IMR-90 (cell line): Measurements from ENCODE around the gene USP30. TPM values are rescaled to one million over a fixed set of nuclear protein-coding genes. Genes with fewer than 3 reads are reported as not detected.

ENCODE experiments used
- ATAC-seq: fragments of 200-7000 bp; cut with Tn5 transposase; 2 replicates; pipeline ENCODE4 v1.9.1; 2020; ENCODE audit warnings: low read depth, mild to moderate bottlenecking, moderate library complexity
- BruUV-seq: library from RNA; stranded (reverse); fragments of 400-500 nt; replicated peaks from 2 replicates; lab custom pipeline; 2021; lab: Mats Ljungman, UMichigan
- CTCF ChIA-PET: fragments of 300-600 bp; formaldehyde crosslinking; extraction: SDS; loops from one replicate; lab custom pipeline; 2021; ENCODE audit warnings: antibody characterized with exemption; lab: Yijun Ruan, JAX
- POLR2A ChIA-PET: fragments of 300-600 bp; sonication (Branson Sonifier 250); formaldehyde crosslinking; loops from one replicate; lab custom pipeline; 2022; ENCODE audit warnings: antibody characterized with exemption; ENCODE audit not compliant: unreplicated experiment; lab: Charles Lee
- DNase-seq: peaks from one replicate; pipeline ENCODE4 v3.0.0; 2013
- H2AFZ ChIP-seq: replicated peaks from 2 replicates; pipeline ENCODE3; 2013; ENCODE audit warnings: low read length, mild to moderate bottlenecking; ENCODE audit not compliant: poor library complexity
- H2AK5ac ChIP-seq: 2 replicates; pipeline ENCODE4 v1.6.1; 2013; ENCODE audit warnings: low read depth, low read length, inconsistent platforms
- H2AK9ac ChIP-seq: replicated peaks from 2 replicates; pipeline ENCODE3; 2013; ENCODE audit warnings: mild to moderate bottlenecking, low read depth, low read length, moderate library complexity; ENCODE audit not compliant: poor library complexity
- H2BK120ac ChIP-seq: 2 replicates; pipeline ENCODE4 v1.6.1; 2013; ENCODE audit warnings: low read depth, low read length, inconsistent platforms
- H2BK15ac ChIP-seq: 3 replicates; pipeline ENCODE4 v1.6.1; 2013; ENCODE audit warnings: low read depth, low read length, inconsistent platforms
- H2BK20ac ChIP-seq: 2 replicates; pipeline ENCODE4 v1.6.1; 2013; ENCODE audit warnings: low read depth, mild to moderate bottlenecking, inconsistent platforms, low read length, moderate library complexity
- H2BK5ac ChIP-seq: 2 replicates; pipeline ENCODE4 v1.6.1; 2013; ENCODE audit warnings: mild to moderate bottlenecking, low read depth, low read length, inconsistent platforms; ENCODE audit not compliant: poor library complexity, severe bottlenecking
- H3K14ac ChIP-seq: replicated peaks from 2 replicates; pipeline ENCODE4 v1.6.1; 2013; ENCODE audit warnings: low read depth, low read length, inconsistent platforms
- H3K18ac ChIP-seq: 2 replicates; pipeline ENCODE4 v1.6.1; 2013; ENCODE audit warnings: low read depth, low read length, control low read depth
- H3K23ac ChIP-seq: 2 replicates; pipeline ENCODE4 v1.6.1; 2013; ENCODE audit warnings: low read depth, low read length, inconsistent platforms
- H3K27ac ChIP-seq: 2 replicates; pipeline ENCODE4 v1.5.1; 2013; ENCODE audit warnings: mild to moderate bottlenecking, control low read depth, low read length; ENCODE audit not compliant: insufficient read depth
- H3K27me3 ChIP-seq: 2 replicates; pipeline ENCODE4 v1.6.1; 2013; ENCODE audit warnings: low read length; ENCODE audit not compliant: control insufficient read depth, insufficient read depth
- H3K36me3 ChIP-seq: 2 replicates; pipeline ENCODE4 v1.6.1; 2013; ENCODE audit warnings: low read length, mixed read lengths; ENCODE audit not compliant: control insufficient read depth, insufficient read depth
- H3K4ac ChIP-seq: 2 replicates; pipeline ENCODE4 v1.6.1; 2013; ENCODE audit warnings: low read depth, low read length, inconsistent platforms
- H3K4me1 ChIP-seq: 2 replicates; pipeline ENCODE4 v1.6.1; 2013; ENCODE audit warnings: low read length, mixed read lengths; ENCODE audit not compliant: control insufficient read depth, insufficient read depth
- H3K4me2 ChIP-seq: 2 replicates; pipeline ENCODE4 v1.6.1; 2013; ENCODE audit warnings: low read depth, mild to moderate bottlenecking, control low read depth, low read length, moderate library complexity
- H3K4me3 ChIP-seq: 2 replicates; pipeline ENCODE4 v1.5.1; 2013; ENCODE audit warnings: low read depth, mild to moderate bottlenecking, control low read depth, low read length, moderate library complexity; ENCODE audit not compliant: insufficient read depth
- H3K56ac ChIP-seq: 2 replicates; pipeline ENCODE4 v1.6.1; 2013; ENCODE audit warnings: low read length, inconsistent platforms; ENCODE audit not compliant: insufficient read depth; ENCODE audit errors: extremely low read depth
- H3K79me1 ChIP-seq, 2 experiments: 2 replicates each; pipeline ENCODE4 v1.6.1; 2013; ENCODE audit warnings: low read length in 2 of 2, inconsistent platforms in 1 of 2, low read depth in 1 of 2
- H3K9ac ChIP-seq: 2 replicates; pipeline ENCODE4 v1.6.1; 2013; ENCODE audit warnings: low read depth, low read length, control low read depth
- H3K9me1 ChIP-seq: 2 replicates; pipeline ENCODE4 v1.6.1; 2013; ENCODE audit warnings: low read length, inconsistent platforms; ENCODE audit not compliant: insufficient read depth
- H3K9me3 ChIP-seq: 2 replicates; pipeline ENCODE4 v1.6.1; 2013; ENCODE audit warnings: low read length; ENCODE audit not compliant: control insufficient read depth, insufficient read depth
- H4K20me1 ChIP-seq: 2 replicates; pipeline ENCODE4 v1.6.1; 2013; ENCODE audit warnings: low read length, inconsistent platforms; ENCODE audit not compliant: insufficient read depth
- H4K5ac ChIP-seq: 2 replicates; pipeline ENCODE4 v1.6.1; 2013; ENCODE audit warnings: mild to moderate bottlenecking, low read depth, low read length, control low read depth
- H4K8ac ChIP-seq, 2 experiments: 2 replicates each; pipeline ENCODE4 v1.6.1; 2013; ENCODE audit warnings: low read depth in 2 of 2, low read length in 2 of 2, control low read depth in 1 of 2, inconsistent platforms in 1 of 2
- H4K91ac ChIP-seq: 2 replicates; pipeline ENCODE4 v1.6.1; 2013; ENCODE audit warnings: low read depth, low read length, inconsistent platforms; ENCODE audit not compliant: insufficient read depth
- BHLHE40 ChIP-seq: fragments of 150-350 bp; IDR thresholded peaks from 2 replicates; pipeline ENCODE4 v1.6.1; 2016; ENCODE audit warnings: mild to moderate bottlenecking, low read depth, low read length
- CEBPB ChIP-seq: IDR thresholded peaks from 2 replicates; pipeline ENCODE4 v1.6.1; 2012; ENCODE audit warnings: low read depth, low read length, improper control_type of control experiment
- CHD1 ChIP-seq: IDR thresholded peaks from 2 replicates; pipeline ENCODE4 v1.6.1; 2012; ENCODE audit warnings: low read depth, low read length, improper control_type of control experiment
- ELK1 ChIP-seq: fragments of 150-350 bp; IDR thresholded peaks from 2 replicates; pipeline ENCODE4 v1.6.1; 2016; ENCODE audit warnings: low read depth, mild to moderate bottlenecking, low read length, moderate library complexity, borderline replicate concordance
- FOS ChIP-seq: fragments of 150-350 bp; IDR thresholded peaks from 2 replicates; pipeline ENCODE4 v1.6.1; 2016; ENCODE audit warnings: low read depth, low read length
- MAFK ChIP-seq: IDR thresholded peaks from 2 replicates; pipeline ENCODE4 v1.6.1; 2012; ENCODE audit warnings: low read depth, low read length, improper control_type of control experiment
- MAZ ChIP-seq: IDR thresholded peaks from 2 replicates; pipeline ENCODE4 v1.6.1; 2012; ENCODE audit warnings: low read depth, mild to moderate bottlenecking, low read length, improper control_type of control experiment, moderate library complexity, borderline replicate concordance
- NFE2L2 ChIP-seq: fragments of 150-350 bp; IDR thresholded peaks from 2 replicates; pipeline ENCODE4 v1.6.1; 2016; ENCODE audit warnings: low read depth, mild to moderate bottlenecking, low read length
- POLR2A ChIP-seq: IDR thresholded peaks from 2 replicates; pipeline ENCODE4 v1.6.1; 2012; ENCODE audit warnings: mild to moderate bottlenecking, low read depth, low read length
- RAD21 ChIP-seq: IDR thresholded peaks from 2 replicates; pipeline ENCODE4 v1.6.1; 2012; ENCODE audit warnings: low read length, improper control_type of control experiment
- RCOR1 ChIP-seq: IDR thresholded peaks from 2 replicates; pipeline ENCODE4 v1.6.1; 2012; ENCODE audit warnings: mild to moderate bottlenecking, low read length, improper control_type of control experiment; ENCODE audit not compliant: insufficient replicate concordance
- RFX5 ChIP-seq: IDR thresholded peaks from 2 replicates; pipeline ENCODE4 v1.8.0; 2012; ENCODE audit warnings: low read depth, mild to moderate bottlenecking, low read length, moderate library complexity
- SMC3 ChIP-seq: fragments of 150-350 bp; IDR thresholded peaks from 2 replicates; pipeline ENCODE4 v1.6.1; 2016; ENCODE audit warnings: low read depth, mild to moderate bottlenecking, antibody characterized with exemption, low read length, moderate library complexity
- USF2 ChIP-seq: fragments of 150-350 bp; IDR thresholded peaks from 2 replicates; pipeline ENCODE4 v1.6.1; 2017; ENCODE audit warnings: mild to moderate bottlenecking, antibody characterized with exemption, low read length, low read depth
- WGBS, 2 experiments: methylation state at CpG; one replicate each; pipeline versions ENCODE4 v1.1.5 to v1.1.7; 2013; ENCODE audit warnings: missing lambda C conversion rate in 2 of 2; ENCODE audit not compliant: insufficient read length in 1 of 2; ENCODE audit errors: extremely low coverage in 2 of 2; 5-methylcytosine and 5-hydroxymethylcytosine counted together
- dilution Hi-C: fragments of 300-500 bp; cut with HindIII; formaldehyde crosslinking; loops from one replicate; pipeline ENCODE4 v1.14.3; 2018; ENCODE audit warnings: low sequenced_read_pairs; ENCODE audit not compliant: unreplicated experiment
- in situ Hi-C: fragments of 300-500 bp; cut with MboI; formaldehyde crosslinking; loops from 3 replicates; pipeline ENCODE4 v1.14.3; 2019; ENCODE audit warnings: low sequenced_read_pairs, inconsistent platforms, mixed read lengths
- intact Hi-C: fragments of 100-400 bp; cut with micrococcal nuclease; formaldehyde crosslinking; loops from 2 replicates; pipeline ENCODE4 v1.10.0; 2022
- polyA plus RNA-seq, 3 experiments: library from polyadenylated mRNA; depleted of rRNA; stranded (reverse); fragments of >200 nt; gene quantifications; 2 replicates each; pipeline ENCODE4 v1.2.3, GENCODE V29; 2012; ENCODE audit warnings: low replicate concordance in 1 of 3
- total RNA-seq: library from RNA; depleted of rRNA; stranded (reverse); fragments of >200 nt; gene quantifications from 2 replicates; pipeline ENCODE4 v1.2.3, GENCODE V29; 2012

The USP30 gene
- total and polyA plus RNA-seq, 2 of the 4 experiments (the other 2 are of a cell fraction) = 10.4 to 11.2 TPM

- TF ChIP-seq MAFK (no peak), RAD21 (peak; percentile 96), USF2 (peak; percentile 59; the same call in 1 of the 2 replicates)
Measured at GRCh38 chr12:109093022-109093918, 40.9 kb downstream of the USP30 start, which contains the start of gene ALKBH2 (continued).

- H4K8ac ChIP-seq = peak overlapping the region; percentile 6 to 64; a peak in 2 of 4 replicates
- no peak overlapping the region for H2BK5ac ChIP-seq
- H3K4me1 ChIP-seq = peaks cover 3% of the 10 kb centered on the region
- dilution Hi-C loops = no loop called here
- peak overlapping the region; percentile 50; the same call in 1 of the 2 replicates for H3K27ac ChIP-seq
- ATAC-seq = no peak
- H3K36me3 ChIP-seq = peaks cover 8% of the 10 kb centered on the region
- WGBS, 2 experiments = 0% methylated on average over 3 of the region's 11 CpGs; no CpG with 5 or more reads in 1 of the 2 experiments
- ChIA-PET CTCF (no interaction called here), POLR2A (no interaction called here)
- no peak overlapping the region for H2AK9ac ChIP-seq
- no peak overlapping the region for H4K5ac ChIP-seq
- no peak for DNase-seq
- no peak overlapping the region for H3K23ac ChIP-seq
- H3K4me3 ChIP-seq = peak overlapping the region; percentile 39
- H3K18ac ChIP-seq = no peak overlapping the region
- peaks cover 24 to 42% of the 10 kb centered on the region in 2 experiments for H3K79me1 ChIP-seq
- TF ChIP-seq RCOR1 = no peak
- no peak for TF ChIP-seq MAFK
- no peak for TF ChIP-seq ELK1
- no peak for TF ChIP-seq CHD1
- TF ChIP-seq FOS = no peak
- TF ChIP-seq NFE2L2 = no peak
- TF ChIP-seq SMC3 = no peak
- no peak for TF ChIP-seq MAZ
- no peak for TF ChIP-seq BHLHE40
- no peak for TF ChIP-seq CEBPB
- TF ChIP-seq RFX5 = no peak
- TF ChIP-seq POLR2A = no peak
- TF ChIP-seq RAD21 = no peak
- 0 out of 2 replicates have a peak overlapping the region, but pooled peaks have one; percentile 19 for H4K91ac ChIP-seq
- H2AK5ac ChIP-seq = no peak overlapping the region
- no peaks in the 10 kb centered on the region for H3K9me3 ChIP-seq
- H2BK120ac ChIP-seq = no peak overlapping the region
- peak overlapping the region; percentile 78 for H3K9ac ChIP-seq
- H3K4ac ChIP-seq = no peak overlapping the region
- no peaks in the 10 kb centered on the region for H3K27me3 ChIP-seq
- peak overlapping the region; percentile 61 for H3K4me2 ChIP-seq
- H2BK20ac ChIP-seq = no peak overlapping the region
- no TSS peak for BruUV-seq
- intact Hi-C loops = loop anchor here (10.0 kb wide), 3 partner anchors 142 to 432 kb away; partner anchors contain the start of gene SSH1
- in situ Hi-C loops = loop anchor here (10.0 to 25.0 kb wide), 2 partner anchors 292 to 460 kb away; partner anchors contain the start of gene SELPLG
- H3K9me1 ChIP-seq = 0 out of 2 replicates have a peak, but pooled peaks cover 8% of the 10 kb centered on the region
- no peaks in the 10 kb centered on the region for H4K20me1 ChIP-seq
- H2AFZ ChIP-seq = peak overlapping the region; percentile 91
- no peak overlapping the region for H3K14ac ChIP-seq
- no peak overlapping the region for H3K56ac ChIP-seq
- no peak overlapping the region for H2BK15ac ChIP-seq
Measured at GRCh38 chr12:109097140-109097434, 44.7 kb downstream of the USP30 start.
